ENCODE data around the gene TNS3. TPM values are rescaled to one million over a fixed set of nuclear protein-coding genes. Genes with fewer than 3 reads are reported as not detected.

TNS3 gene
- polyA plus RNA-seq, 1 of the 3 experiments (the other 2 are of a cell fraction), result 72.3 TPM

GRCh38 chr7:47576866-47577306, 5.0 kb downstream of the TNS3 start:
- H3K4me1 ChIP-seq (ENCODE audit: control insufficient read depth in 1 of 2, insufficient read depth in 2 of 2, low read depth in 1 of 2, low read length in 1 of 2), result peaks cover 16 to 50% of the 10 kb centered on the region in 2 experiments; a peak in 3 of 4 replicates
- no peak overlapping the region for H3K4me3 ChIP-seq (ENCODE audit: low read depth in 2 of 2, low read length in 1 of 2)
- no peak for DNase-seq
- peaks cover 15 to 22% of the 10 kb centered on the region in 2 experiments for H3K36me3 ChIP-seq (replicated peaks in 1 of 2; ENCODE audit: control insufficient read depth in 1 of 2, insufficient read depth in 2 of 2, low read length in 1 of 2)
- 72% methylated on average over 15 of the region's 15 CpGs for WGBS (ENCODE audit: low lambda C conversion rate)
- CTCF ChIA-PET, result interaction anchor here (0.8 to 3.4 kb wide), 5 partner anchors 14 to 310 kb away, joined by 3 to 16 read pairs (median 4); no protein-coding TSS in a partner anchor
- H3K27ac ChIP-seq (ENCODE audit: low read depth in 2 of 2, low read length in 1 of 2), result peak overlapping the region; percentile 4 to 47; a peak in 3 of 4 replicates
- H3K9me3 ChIP-seq, result no peaks in the 10 kb centered on the region
- no peak overlapping the region; the same call in 1 of the 2 replicates for H3K4me2 ChIP-seq
- peaks cover 91% of the 10 kb centered on the region for H3K79me2 ChIP-seq (ENCODE audit: insufficient read depth)
- H3K27me3 ChIP-seq (ENCODE audit: insufficient read depth), result no peaks in the 10 kb centered on the region
- H2AFZ ChIP-seq (ENCODE audit: low read depth), result no peak overlapping the region
- H3K9me2 ChIP-seq, result no peaks in the 10 kb centered on the region
- POLR2A ChIA-PET, result interaction anchor here (0.7 kb wide), 1 partner anchor 188 kb away, joined by 3 read pairs; no protein-coding TSS in a partner anchor
- no peak overlapping the region for H3K9ac ChIP-seq
- H4K20me1 ChIP-seq (ENCODE audit: insufficient read depth), result no peaks in the 10 kb centered on the region
- no peak for TF ChIP-seq GABPA (IDR thresholded peaks at IDR 0.05; ENCODE audit: low read depth)
- TF ChIP-seq TEAD4 (IDR thresholded peaks at IDR 0.05; ENCODE audit: borderline replicate concordance, insufficient read depth), result no peak
- no peak for TF ChIP-seq USF2 (IDR thresholded peaks at IDR 0.05; ENCODE audit: borderline replicate concordance, low read depth, low read length)
- no peak for TF ChIP-seq SIN3A (IDR thresholded peaks at IDR 0.05; ENCODE audit: borderline replicate concordance, low read depth, low read length)
- TF ChIP-seq, protein P1, sequence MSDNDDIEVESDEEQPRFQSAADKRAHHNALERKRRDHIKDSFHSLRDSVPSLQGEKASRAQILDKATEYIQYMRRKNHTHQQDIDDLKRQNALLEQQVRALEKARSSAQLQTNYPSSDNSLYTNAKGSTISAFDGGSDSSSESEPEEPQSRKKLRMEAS (IDR thresholded peaks at IDR 0.05; ENCODE audit: low read depth), result no peak
- no peak for TF ChIP-seq ZBTB33 (IDR thresholded peaks at IDR 0.05; ENCODE audit: borderline replicate concordance, low read depth)
- no peak for TF ChIP-seq FOSL2 (IDR thresholded peaks at IDR 0.05; ENCODE audit: borderline replicate concordance, low read depth)
- TF ChIP-seq FOXJ3 (CRISPR knock-in tag; IDR thresholded peaks at IDR 0.05), result no peak
- TF ChIP-seq RFX5 (IDR thresholded peaks at IDR 0.05; ENCODE audit: low read length), result no peak
- TF ChIP-seq TAF1 (IDR thresholded peaks at IDR 0.05; ENCODE audit: borderline replicate concordance, low read depth, low read length), result no peak
- no peak for TF ChIP-seq NRF1 (IDR thresholded peaks at IDR 0.05; ENCODE audit: low read depth, low read length)
- no peak for TF ChIP-seq GATA2 (CRISPR knock-in tag; IDR thresholded peaks at IDR 0.05)
- no peak for TF ChIP-seq MEF2A (IDR thresholded peaks at IDR 0.05; ENCODE audit: borderline replicate concordance, low read depth)
- peaks cover 30% of the 10 kb centered on the region for H3F3A ChIP-seq (replicated peaks; ENCODE audit: insufficient read depth)

Data from SK-N-SH (cell line).